WTC11 (cell line): Measurements from ENCODE around the gene NFIC. TPM values are rescaled to one million over a fixed set of nuclear protein-coding genes. Genes with fewer than 3 reads are reported as not detected.
A peak's percentile ranks its signal among the peaks of the same experiment; 100 is the strongest.

Experiments used
- ATAC-seq: fragments of 200-7000 bp; cut with Tn5 transposase; 2 replicates; pipeline ENCODE4 v1.10.0; 2021; ENCODE audit warnings: mild to moderate bottlenecking, moderate library complexity
- CTCF ChIA-PET: fragments of 300-600 bp; sonication (Branson Sonifier 250); formaldehyde crosslinking; loops from one replicate; lab custom pipeline; 2021; ENCODE audit warnings: antibody characterized with exemption; lab: Charles Lee
- POLR2A ChIA-PET: fragments of 350-600 bp; sonication (Branson Sonifier 250); formaldehyde crosslinking; loops from one replicate; lab custom pipeline; 2021; ENCODE audit warnings: antibody characterized with exemption; lab: Charles Lee
- DNase-seq: peaks from one replicate; pipeline ENCODE4 v3.0.0; 2021; ENCODE audit warnings: low spot score
- H3K27ac Mint-ChIP-seq: 2 replicates; pipeline ENCODE4 v1.8.0; 2021; ENCODE audit warnings: mixed read lengths
- H3K27me3 Mint-ChIP-seq: 2 replicates; pipeline ENCODE4 v1.8.0; 2021; ENCODE audit warnings: low read depth, mild to moderate bottlenecking, moderate library complexity, mixed read lengths
- H3K36me3 Mint-ChIP-seq: 2 replicates; pipeline ENCODE4 v1.8.0; 2021; ENCODE audit warnings: mixed read lengths
- H3K4me1 Mint-ChIP-seq: 2 replicates; pipeline ENCODE4 v1.8.0; 2022; ENCODE audit warnings: mixed read lengths
- H3K4me3 Mint-ChIP-seq: 2 replicates; pipeline ENCODE4 v1.8.0; 2021; ENCODE audit warnings: mild to moderate bottlenecking, moderate library complexity, mixed read lengths
- H3K9me3 Mint-ChIP-seq: 2 replicates; pipeline ENCODE4 v1.8.0; 2021; ENCODE audit warnings: mixed read lengths
- GTF2I ChIP-seq: fragments of 250-450 bp; sonication (Bioruptor Pico); conservative IDR thresholded peaks from 2 replicates; pipeline ENCODE4 v1.4.0; 2021; ENCODE audit warnings: mild to moderate bottlenecking
- HMGA2 ChIP-seq: fragments of 250-450 bp; sonication (Bioruptor Pico); IDR thresholded peaks from 2 replicates; pipeline ENCODE4 v1.4.0; 2021; ENCODE audit warnings: mild to moderate bottlenecking, moderate library complexity
- JAZF1 ChIP-seq: fragments of 250-450 bp; sonication (Bioruptor Pico); IDR thresholded peaks from 2 replicates; pipeline ENCODE4 v1.9.0; 2021; ENCODE audit warnings: moderate library complexity, mild to moderate bottlenecking, inconsistent platforms
- KAT7 ChIP-seq: sonication (generic); formaldehyde crosslinking; IDR thresholded peaks from 2 replicates; pipeline ENCODE4 v1.8.1; 2023; ENCODE audit warnings: missing genetic modification reagents, mild to moderate bottlenecking, borderline replicate concordance
- MYBL2 ChIP-seq: sonication (generic); formaldehyde crosslinking; IDR thresholded peaks from 2 replicates; pipeline ENCODE4 v1.8.1; 2023; ENCODE audit warnings: mild to moderate bottlenecking, moderate library complexity, missing genetic modification reagents
- NR2C2 ChIP-seq: sonication (generic); formaldehyde crosslinking; IDR thresholded peaks from 2 replicates; pipeline ENCODE4 v1.8.0; 2022; ENCODE audit warnings: mild to moderate bottlenecking, missing genetic modification reagents
- NR3C1 ChIP-seq: sonication (generic); formaldehyde crosslinking; conservative IDR thresholded peaks from 2 replicates; pipeline ENCODE4 v1.8.1; 2023; ENCODE audit warnings: low read depth, mild to moderate bottlenecking, missing genetic modification reagents
- RORB ChIP-seq: fragments of 250-450 bp; sonication (Bioruptor Pico); IDR thresholded peaks from 2 replicates; pipeline ENCODE4 v1.9.0; 2021; ENCODE audit warnings: mild to moderate bottlenecking
- SMAD4 ChIP-seq: sonication (generic); formaldehyde crosslinking; IDR thresholded peaks from 2 replicates; pipeline ENCODE4 v1.8.0; 2022; ENCODE audit warnings: mild to moderate bottlenecking, missing genetic modification reagents
- ZNF263 ChIP-seq: sonication (generic); formaldehyde crosslinking; IDR thresholded peaks from 2 replicates; pipeline ENCODE4 v1.8.1; 2022; ENCODE audit warnings: low read depth, mild to moderate bottlenecking, moderate library complexity, missing genetic modification reagents
- ZNF425 ChIP-seq: fragments of 250-450 bp; sonication (Bioruptor Pico); conservative IDR thresholded peaks from 2 replicates; pipeline ENCODE4 v1.9.0; 2021; ENCODE audit warnings: mild to moderate bottlenecking
- ZNF671 ChIP-seq: fragments of 250-450 bp; sonication (Bioruptor Pico); IDR thresholded peaks from 2 replicates; pipeline ENCODE4 v1.8.0; 2021; ENCODE audit warnings: mild to moderate bottlenecking
- total RNA-seq: library from RNA; stranded (reverse); gene quantifications from 3 replicates; pipeline ENCODE4 v1.2.3, GENCODE V29; 2021
- TF ChIP-seq, protein P1 (sequence below): fragments of 250-450 bp; sonication (Bioruptor Pico); IDR thresholded peaks from 2 replicates; pipeline ENCODE4 v1.9.0; 2021; ENCODE audit warnings: mild to moderate bottlenecking, borderline replicate concordance
- TF ChIP-seq, protein P2 (sequence below): fragments of 250-450 bp; sonication (Bioruptor Pico); IDR thresholded peaks from 2 replicates; pipeline ENCODE4 v2.1.2; 2022; ENCODE audit warnings: mild to moderate bottlenecking, moderate library complexity
- TF ChIP-seq, protein P3 (sequence below): fragments of 250-450 bp; sonication (Bioruptor Pico); IDR thresholded peaks from 2 replicates; pipeline ENCODE4 v1.9.0; 2021; ENCODE audit warnings: moderate library complexity, mild to moderate bottlenecking, inconsistent platforms, borderline replicate concordance
- TF ChIP-seq, protein P4 (sequence below): sonication (generic); formaldehyde crosslinking; IDR thresholded peaks from 2 replicates; pipeline ENCODE4 v1.8.1; 2023; ENCODE audit warnings: mild to moderate bottlenecking, moderate library complexity, missing genetic modification reagents
- TF ChIP-seq, protein P5 (sequence below): fragments of 250-450 bp; sonication (Bioruptor Pico); IDR thresholded peaks from 2 replicates; pipeline ENCODE4 v1.8.0; 2021; ENCODE audit warnings: mild to moderate bottlenecking
- TF ChIP-seq, protein P6 (sequence below): sonication (generic); formaldehyde crosslinking; IDR thresholded peaks from 2 replicates; pipeline ENCODE4 v1.8.1; 2022; ENCODE audit warnings: low read depth, missing genetic modification reagents, borderline replicate concordance

NFIC gene
- total RNA-seq, 1 experiment from 2014 or later = 3.5 TPM

GRCh38 chr19:3356805-3357204 is 9.6 kb upstream of the NFIC start (continued):
- TF ChIP-seq, protein P1, sequence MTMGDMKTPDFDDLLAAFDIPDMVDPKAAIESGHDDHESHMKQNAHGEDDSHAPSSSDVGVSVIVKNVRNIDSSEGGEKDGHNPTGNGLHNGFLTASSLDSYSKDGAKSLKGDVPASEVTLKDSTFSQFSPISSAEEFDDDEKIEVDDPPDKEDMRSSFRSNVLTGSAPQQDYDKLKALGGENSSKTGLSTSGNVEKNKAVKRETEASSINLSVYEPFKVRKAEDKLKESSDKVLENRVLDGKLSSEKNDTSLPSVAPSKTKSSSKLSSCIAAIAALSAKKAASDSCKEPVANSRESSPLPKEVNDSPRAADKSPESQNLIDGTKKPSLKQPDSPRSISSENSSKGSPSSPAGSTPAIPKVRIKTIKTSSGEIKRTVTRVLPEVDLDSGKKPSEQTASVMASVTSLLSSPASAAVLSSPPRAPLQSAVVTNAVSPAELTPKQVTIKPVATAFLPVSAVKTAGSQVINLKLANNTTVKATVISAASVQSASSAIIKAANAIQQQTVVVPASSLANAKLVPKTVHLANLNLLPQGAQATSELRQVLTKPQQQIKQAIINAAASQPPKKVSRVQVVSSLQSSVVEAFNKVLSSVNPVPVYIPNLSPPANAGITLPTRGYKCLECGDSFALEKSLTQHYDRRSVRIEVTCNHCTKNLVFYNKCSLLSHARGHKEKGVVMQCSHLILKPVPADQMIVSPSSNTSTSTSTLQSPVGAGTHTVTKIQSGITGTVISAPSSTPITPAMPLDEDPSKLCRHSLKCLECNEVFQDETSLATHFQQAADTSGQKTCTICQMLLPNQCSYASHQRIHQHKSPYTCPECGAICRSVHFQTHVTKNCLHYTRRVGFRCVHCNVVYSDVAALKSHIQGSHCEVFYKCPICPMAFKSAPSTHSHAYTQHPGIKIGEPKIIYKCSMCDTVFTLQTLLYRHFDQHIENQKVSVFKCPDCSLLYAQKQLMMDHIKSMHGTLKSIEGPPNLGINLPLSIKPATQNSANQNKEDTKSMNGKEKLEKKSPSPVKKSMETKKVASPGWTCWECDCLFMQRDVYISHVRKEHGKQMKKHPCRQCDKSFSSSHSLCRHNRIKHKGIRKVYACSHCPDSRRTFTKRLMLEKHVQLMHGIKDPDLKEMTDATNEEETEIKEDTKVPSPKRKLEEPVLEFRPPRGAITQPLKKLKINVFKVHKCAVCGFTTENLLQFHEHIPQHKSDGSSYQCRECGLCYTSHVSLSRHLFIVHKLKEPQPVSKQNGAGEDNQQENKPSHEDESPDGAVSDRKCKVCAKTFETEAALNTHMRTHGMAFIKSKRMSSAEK (CRISPR knock-in tag) = no peak
- no peak for TF ChIP-seq HMGA2 (CRISPR knock-in tag)
- TF ChIP-seq MYBL2 (CRISPR knock-in tag) = no peak

DNA sequence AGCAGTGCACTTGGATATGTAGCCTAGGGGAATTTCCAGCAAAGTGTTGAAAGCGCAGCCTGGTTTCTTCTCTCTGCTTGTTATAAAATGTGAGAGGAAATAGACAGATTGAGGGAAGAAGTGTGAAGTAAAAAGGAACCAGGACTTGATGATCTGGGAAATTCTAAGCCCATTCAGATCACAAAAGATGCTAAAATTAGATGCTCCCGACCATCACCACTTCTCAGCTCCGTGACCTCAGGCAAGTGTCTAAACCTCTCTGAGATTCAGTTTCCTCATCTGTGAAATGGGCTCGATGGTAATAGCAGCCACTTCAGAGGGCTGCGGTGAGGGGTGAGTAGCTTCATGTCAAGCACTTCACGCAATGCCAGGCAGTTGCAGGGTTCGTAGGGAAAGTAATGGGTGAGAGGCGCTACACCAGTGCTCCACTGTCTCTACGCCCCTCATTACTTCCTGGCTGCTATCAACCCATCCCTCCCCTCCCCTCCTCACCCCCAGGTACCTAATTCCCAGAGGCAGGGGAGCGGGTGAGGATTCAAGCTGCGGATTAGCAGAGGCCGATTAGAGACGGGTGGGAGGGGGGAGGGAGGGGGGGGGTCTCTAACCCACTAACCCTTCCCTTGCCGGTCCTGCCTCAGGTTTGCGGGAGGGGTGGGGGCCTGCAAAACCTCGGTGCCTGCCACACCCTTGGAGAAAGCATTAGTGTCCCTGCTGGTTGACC is 9.0 kb upstream of the NFIC start:
- DNase-seq (no peak), ATAC-seq (peak; percentile 36)
- peak; percentile 82 for TF ChIP-seq GTF2I
- no peak for TF ChIP-seq ZNF425 (CRISPR knock-in tag)
- Mint-ChIP-seq H3K4me3 (peak overlapping the region; percentile 36; the same call in 1 of the 2 replicates), H3K9me3 (no peaks in the 10 kb centered on the region), H3K4me1 (peaks cover 19% of the 10 kb centered on the region), H3K27ac (no peak overlapping the region), H3K27me3 (peaks cover 85% of the 10 kb centered on the region), H3K36me3 (no peaks in the 10 kb centered on the region)
- ChIA-PET CTCF (interaction anchor here (0.6 to 1.6 kb wide), 5 partner anchors 11 to 139 kb away, joined by 3 to 5 read pairs (median 4); no protein-coding TSS in a partner anchor), POLR2A (no interaction called here)

DNA sequence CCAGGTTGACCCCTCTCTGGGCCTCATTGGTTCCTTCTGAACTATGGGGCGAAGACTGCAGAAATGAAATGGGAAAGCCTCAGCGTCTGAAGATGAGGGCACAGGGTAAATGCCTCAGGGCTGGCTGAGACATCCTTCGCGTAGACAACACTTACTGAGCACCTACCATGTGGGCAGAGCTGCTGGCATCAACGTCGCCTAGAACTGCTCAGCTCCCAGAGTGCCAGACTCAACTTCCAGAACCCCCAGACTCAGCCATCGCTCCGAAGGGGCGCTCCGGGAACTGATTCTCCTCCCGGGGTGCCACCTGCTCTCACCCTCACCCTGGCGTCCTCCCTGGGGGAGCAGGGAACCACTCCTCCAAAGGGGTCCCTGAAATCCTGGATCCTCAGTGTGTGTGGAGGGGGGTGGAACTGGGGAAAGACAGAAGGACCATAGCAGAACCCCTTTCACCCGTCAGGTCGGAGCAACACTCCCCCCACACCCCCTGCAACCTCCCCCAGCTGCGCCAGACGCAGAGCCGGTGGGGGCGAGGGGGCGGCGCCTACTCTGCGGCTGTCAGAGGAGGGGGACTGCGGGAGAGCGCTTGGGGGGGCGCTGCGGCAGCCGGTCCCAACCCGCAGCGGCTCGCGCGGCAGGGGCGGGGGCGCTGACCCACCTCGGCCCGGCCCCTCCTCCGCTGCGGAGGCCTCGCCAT is 8.2 kb upstream of the NFIC start:
- DNase-seq (no peak), ATAC-seq (no peak)
- H3K4me1 Mint-ChIP-seq = peaks cover 19% of the 10 kb centered on the region
- ChIA-PET CTCF (interaction anchor here (1.6 kb wide), 1 partner anchor 53 kb away, joined by 4 read pairs; no protein-coding TSS in a partner anchor), POLR2A (no interaction called here)
- no peaks in the 10 kb centered on the region for H3K9me3 Mint-ChIP-seq
- H3K36me3 Mint-ChIP-seq = no peaks in the 10 kb centered on the region
- peak overlapping the region; percentile 36 for H3K4me3 Mint-ChIP-seq
- H3K27me3 Mint-ChIP-seq = peaks cover 86% of the 10 kb centered on the region
- no peak overlapping the region for H3K27ac Mint-ChIP-seq
- TF ChIP-seq, protein P2, sequence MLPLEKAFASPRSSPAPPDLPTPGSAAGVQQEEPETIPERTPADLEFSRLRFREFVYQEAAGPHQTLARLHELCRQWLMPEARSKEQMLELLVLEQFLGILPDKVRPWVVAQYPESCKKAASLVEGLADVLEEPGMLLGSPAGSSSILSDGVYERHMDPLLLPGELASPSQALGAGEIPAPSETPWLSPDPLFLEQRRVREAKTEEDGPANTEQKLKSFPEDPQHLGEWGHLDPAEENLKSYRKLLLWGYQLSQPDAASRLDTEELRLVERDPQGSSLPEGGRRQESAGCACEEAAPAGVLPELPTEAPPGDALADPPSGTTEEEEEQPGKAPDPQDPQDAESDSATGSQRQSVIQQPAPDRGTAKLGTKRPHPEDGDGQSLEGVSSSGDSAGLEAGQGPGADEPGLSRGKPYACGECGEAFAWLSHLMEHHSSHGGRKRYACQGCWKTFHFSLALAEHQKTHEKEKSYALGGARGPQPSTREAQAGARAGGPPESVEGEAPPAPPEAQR (CRISPR knock-in tag) = no peak
- TF ChIP-seq, protein P3, sequence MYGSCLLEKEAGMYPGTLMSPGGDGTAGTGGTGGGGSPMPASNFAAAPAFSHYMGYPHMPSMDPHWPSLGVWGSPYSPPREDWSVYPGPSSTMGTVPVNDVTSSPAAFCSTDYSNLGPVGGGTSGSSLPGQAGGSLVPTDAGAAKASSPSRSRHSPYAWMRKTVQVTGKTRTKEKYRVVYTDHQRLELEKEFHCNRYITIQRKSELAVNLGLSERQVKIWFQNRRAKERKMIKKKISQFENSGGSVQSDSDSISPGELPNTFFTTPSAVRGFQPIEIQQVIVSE = no peak
- no peak for TF ChIP-seq RORB (CRISPR knock-in tag)
- TF ChIP-seq JAZF1 (CRISPR knock-in tag) = no peak
- TF ChIP-seq, protein P4, sequence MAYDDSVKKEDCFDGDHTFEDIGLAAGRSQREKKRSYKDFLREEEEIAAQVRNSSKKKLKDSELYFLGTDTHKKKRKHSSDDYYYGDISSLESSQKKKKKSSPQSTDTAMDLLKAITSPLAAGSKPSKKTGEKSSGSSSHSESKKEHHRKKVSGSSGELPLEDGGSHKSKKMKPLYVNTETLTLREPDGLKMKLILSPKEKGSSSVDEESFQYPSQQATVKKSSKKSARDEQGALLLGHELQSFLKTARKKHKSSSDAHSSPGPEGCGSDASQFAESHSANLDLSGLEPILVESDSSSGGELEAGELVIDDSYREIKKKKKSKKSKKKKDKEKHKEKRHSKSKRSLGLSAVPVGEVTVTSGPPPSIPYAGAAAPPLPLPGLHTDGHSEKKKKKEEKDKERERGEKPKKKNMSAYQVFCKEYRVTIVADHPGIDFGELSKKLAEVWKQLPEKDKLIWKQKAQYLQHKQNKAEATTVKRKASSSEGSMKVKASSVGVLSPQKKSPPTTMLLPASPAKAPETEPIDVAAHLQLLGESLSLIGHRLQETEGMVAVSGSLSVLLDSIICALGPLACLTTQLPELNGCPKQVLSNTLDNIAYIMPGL (CRISPR knock-in tag) = no peak
- no peak for TF ChIP-seq KAT7 (CRISPR knock-in tag)
- no peak for TF ChIP-seq NR3C1
- no peak for TF ChIP-seq NR2C2 (CRISPR knock-in tag)
- no peak for TF ChIP-seq ZNF263
- no peak for TF ChIP-seq ZNF671 (CRISPR knock-in tag)
- TF ChIP-seq, protein P5, sequence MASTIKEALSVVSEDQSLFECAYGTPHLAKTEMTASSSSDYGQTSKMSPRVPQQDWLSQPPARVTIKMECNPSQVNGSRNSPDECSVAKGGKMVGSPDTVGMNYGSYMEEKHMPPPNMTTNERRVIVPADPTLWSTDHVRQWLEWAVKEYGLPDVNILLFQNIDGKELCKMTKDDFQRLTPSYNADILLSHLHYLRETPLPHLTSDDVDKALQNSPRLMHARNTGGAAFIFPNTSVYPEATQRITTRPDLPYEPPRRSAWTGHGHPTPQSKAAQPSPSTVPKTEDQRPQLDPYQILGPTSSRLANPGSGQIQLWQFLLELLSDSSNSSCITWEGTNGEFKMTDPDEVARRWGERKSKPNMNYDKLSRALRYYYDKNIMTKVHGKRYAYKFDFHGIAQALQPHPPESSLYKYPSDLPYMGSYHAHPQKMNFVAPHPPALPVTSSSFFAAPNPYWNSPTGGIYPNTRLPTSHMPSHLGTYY (CRISPR knock-in tag) = no peak
- no peak for TF ChIP-seq SMAD4 (CRISPR knock-in tag)
- TF ChIP-seq, protein P6, sequence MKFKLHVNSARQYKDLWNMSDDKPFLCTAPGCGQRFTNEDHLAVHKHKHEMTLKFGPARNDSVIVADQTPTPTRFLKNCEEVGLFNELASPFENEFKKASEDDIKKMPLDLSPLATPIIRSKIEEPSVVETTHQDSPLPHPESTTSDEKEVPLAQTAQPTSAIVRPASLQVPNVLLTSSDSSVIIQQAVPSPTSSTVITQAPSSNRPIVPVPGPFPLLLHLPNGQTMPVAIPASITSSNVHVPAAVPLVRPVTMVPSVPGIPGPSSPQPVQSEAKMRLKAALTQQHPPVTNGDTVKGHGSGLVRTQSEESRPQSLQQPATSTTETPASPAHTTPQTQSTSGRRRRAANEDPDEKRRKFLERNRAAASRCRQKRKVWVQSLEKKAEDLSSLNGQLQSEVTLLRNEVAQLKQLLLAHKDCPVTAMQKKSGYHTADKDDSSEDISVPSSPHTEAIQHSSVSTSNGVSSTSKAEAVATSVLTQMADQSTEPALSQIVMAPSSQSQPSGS (CRISPR knock-in tag) = no peak
